HepG2 (cell line): ENCODE data around the gene GSTM2. TPM values are rescaled to one million over a fixed set of nuclear protein-coding genes. Genes with fewer than 3 reads are reported as not detected.

Experiments
- ATAC-seq: fragments of 200-7000 bp; cut with Tn5 transposase; 3 replicates; pipeline ENCODE4 v1.9.1; 2020; ENCODE audit warnings: mild to moderate bottlenecking, moderate library complexity
- BruUV-seq: library from RNA; stranded (reverse); fragments of 400-500 nt; replicated peaks from 2 replicates; lab custom pipeline; 2021; lab: Mats Ljungman, UMichigan
- CTCF ChIA-PET: fragments of 300-600 bp; formaldehyde crosslinking; extraction: SDS; loops from one replicate; lab custom pipeline; 2021; ENCODE audit warnings: low total read pairs, inconsistent platforms, low intra/inter-chr PET ratio; lab: Yijun Ruan, JAX
- POLR2A ChIA-PET: fragments of 350-600 bp; sonication (Branson Sonifier 250); formaldehyde crosslinking; loops from one replicate; lab custom pipeline; 2020; ENCODE audit warnings: antibody characterized with exemption, inconsistent platforms; lab: Yijun Ruan, JAX
- DNase-seq: peaks from one replicate; pipeline ENCODE4 v3.0.0-alpha.2; 2015; ENCODE audit warnings: low spot score
- FAIRE-seq: peaks from 3 replicates; lab custom pipeline; 2011; peaks lifted over from hg19 to GRCh38; lab: Jason Lieb, UNC
- H2AFZ ChIP-seq: one replicate; pipeline ENCODE4 v1.6.1; 2011; ENCODE audit warnings: low read length, inconsistent platforms
- H3K27ac ChIP-seq: fragments of 300-600 bp; 3 replicates; pipeline ENCODE4 v1.8.0; 2011; ENCODE audit warnings: mixed run types, mild to moderate bottlenecking, mixed read lengths, low read length, inconsistent platforms; ENCODE audit not compliant: insufficient read depth; ENCODE audit errors: extremely low read length
- H3K27me3 ChIP-seq, 2 experiments: fragments of 200-600 bp in 1 of 2; 2 replicates in 1 of 2; 3 replicates in 1 of 2; pipeline versions ENCODE4 v1.6.0 to v1.8.0; 2011; ENCODE audit warnings: low read length in 2 of 2, mild to moderate bottlenecking in 2 of 2, moderate library complexity in 2 of 2, inconsistent platforms in 1 of 2; ENCODE audit not compliant: insufficient read depth in 2 of 2, control insufficient read depth in 1 of 2
- H3K36me3 ChIP-seq, 2 experiments: fragments of 200-600 bp in 1 of 2; replicated peaks in 1 of 2; 2 replicates in 1 of 2; 3 replicates in 1 of 2; pipeline versions ENCODE4 v1.5.1 to v1.8.0; 2011; ENCODE audit warnings: low read length in 2 of 2, inconsistent platforms in 1 of 2; ENCODE audit not compliant: insufficient read depth in 2 of 2, control insufficient read depth in 1 of 2
- H3K4me1 ChIP-seq: 2 replicates; pipeline ENCODE4 v1.5.1; 2012; ENCODE audit warnings: low read length, inconsistent platforms; ENCODE audit not compliant: insufficient read depth
- H3K4me2 ChIP-seq: 2 replicates; pipeline ENCODE4 v1.6.0; 2011; ENCODE audit warnings: low read depth, low read length, inconsistent platforms
- H3K4me3 ChIP-seq, 3 experiments: fragments of 200-600 bp in 1 of 3; sonication (generic), shearing (Covaris generic) in 1 of 3; replicated peaks in 1 of 3; 2 replicates each; pipeline ENCODE4 v1.5.1; 2011 to 2016; ENCODE audit warnings: low read length in 3 of 3, inconsistent platforms in 2 of 3, low read depth in 2 of 3, mild to moderate bottlenecking in 2 of 3, control low read depth in 1 of 3, mixed read lengths in 1 of 3; ENCODE audit not compliant: insufficient read depth in 1 of 3
- H3K79me2 ChIP-seq: one replicate; pipeline ENCODE4 v1.6.1; 2011; ENCODE audit warnings: low read length, inconsistent platforms; ENCODE audit not compliant: insufficient read depth
- H3K9ac ChIP-seq: 2 replicates; pipeline ENCODE4 v1.6.0; 2011; ENCODE audit warnings: mild to moderate bottlenecking, low read depth, low read length, inconsistent platforms; ENCODE audit not compliant: insufficient read depth
- H3K9me3 ChIP-seq: 2 replicates; pipeline ENCODE4 v1.5.1; 2012; ENCODE audit warnings: mild to moderate bottlenecking, low read length
- H4K20me1 ChIP-seq: 2 replicates; pipeline ENCODE4 v1.6.0; 2011; ENCODE audit warnings: inconsistent platforms, mild to moderate bottlenecking, low read length, moderate library complexity; ENCODE audit not compliant: insufficient read depth
- JARID2 ChIP-seq: sonication (generic); formaldehyde crosslinking; IDR thresholded peaks from 2 replicates; pipeline ENCODE4 v1.8.1; 2023; ENCODE audit warnings: missing genetic modification reagents, inconsistent platforms; ENCODE audit not compliant: insufficient replicate concordance
- MAFG ChIP-seq: sonication (generic); formaldehyde crosslinking; IDR thresholded peaks from 2 replicates; pipeline ENCODE4 v1.5.1; 2020; ENCODE audit warnings: mild to moderate bottlenecking, missing genetic modification reagents
- MTF2 ChIP-seq: sonication (generic); formaldehyde crosslinking; IDR thresholded peaks from 2 replicates; pipeline ENCODE4 v1.5.0; 2020; ENCODE audit warnings: missing genetic modification reagents, borderline replicate concordance
- NFRKB ChIP-seq: fragments of 450-650 bp; IDR thresholded peaks from 2 replicates; pipeline ENCODE4 v1.6.1; 2017
- RBFOX2 ChIP-seq: fragments of 200-400 bp; formaldehyde crosslinking; IDR thresholded peaks from 2 replicates; pipeline ENCODE4 v1.6.1; 2017; ENCODE audit warnings: low read depth, mild to moderate bottlenecking, low read length
- ZNF225 ChIP-seq: sonication (generic); formaldehyde crosslinking; IDR thresholded peaks from 2 replicates; pipeline ENCODE4 v1.4.0; 2020; ENCODE audit warnings: mild to moderate bottlenecking, missing genetic modification reagents
- ZNF562 ChIP-seq: sonication (generic); formaldehyde crosslinking; IDR thresholded peaks from 2 replicates; pipeline ENCODE4 v1.8.0; 2022; ENCODE audit warnings: missing genetic modification reagents, borderline replicate concordance
- WGBS: methylation state at CpG from one replicate; pipeline ENCODE4 v1.1.6; 2017; ENCODE audit warnings: low lambda C conversion rate; 5-methylcytosine and 5-hydroxymethylcytosine counted together
- in situ Hi-C: cut with HindIII; loops from 2 replicates; pipeline ENCODE4 v1.10.0; 2017; ENCODE audit warnings: low pct_unique_long_range_greater_than_20kb; ENCODE audit not compliant: extremely low pct_ligation_motif_present
- intact Hi-C: fragments of 100-400 bp; cut with micrococcal nuclease; formaldehyde crosslinking; loops from one replicate; pipeline ENCODE4 v1.10.0; 2022; ENCODE audit not compliant: unreplicated experiment
- polyA plus RNA-seq, 8 experiments: library from polyadenylated mRNA; depleted of rRNA in 3 of 8; stranded (reverse) in 7 of 8; unstranded in 1 of 8; fragments of >200 nt; fragmentation: Illumina TruSeq in 4 of 8; extraction: Trizol in 4 of 8; gene quantifications; 2 replicates each; pipeline versions ENCODE4 v1.2.1 to v1.2.3, GENCODE V29; 2011 to 2016; ENCODE audit warnings: low read depth in 4 of 8, missing spikeins in 1 of 8, mixed read lengths in 1 of 8; ENCODE audit not compliant: insufficient read depth in 1 of 8
- total RNA-seq, 5 experiments: library from RNA; depleted of rRNA; stranded (reverse); fragments of >200 nt; fragmentation: Illumina TruSeq; extraction: Trizol; gene quantifications; 2 replicates each; pipeline ENCODE4 v1.2.3, GENCODE V29; 2016; ENCODE audit warnings: low read depth in 1 of 5
- TF ChIP-seq, protein P1 (sequence below): sonication (generic); formaldehyde crosslinking; IDR thresholded peaks from 2 replicates; pipeline ENCODE4 v1.9.0; 2022; ENCODE audit warnings: missing genetic modification reagents, mild to moderate bottlenecking, borderline replicate concordance

GSTM2 gene
- total and polyA plus RNA-seq, 2 of the 13 experiments (the other 11 are each of a cell fraction or from before 2014, with no cell fraction given) = 7.0 to 15.0 TPM

DNA sequence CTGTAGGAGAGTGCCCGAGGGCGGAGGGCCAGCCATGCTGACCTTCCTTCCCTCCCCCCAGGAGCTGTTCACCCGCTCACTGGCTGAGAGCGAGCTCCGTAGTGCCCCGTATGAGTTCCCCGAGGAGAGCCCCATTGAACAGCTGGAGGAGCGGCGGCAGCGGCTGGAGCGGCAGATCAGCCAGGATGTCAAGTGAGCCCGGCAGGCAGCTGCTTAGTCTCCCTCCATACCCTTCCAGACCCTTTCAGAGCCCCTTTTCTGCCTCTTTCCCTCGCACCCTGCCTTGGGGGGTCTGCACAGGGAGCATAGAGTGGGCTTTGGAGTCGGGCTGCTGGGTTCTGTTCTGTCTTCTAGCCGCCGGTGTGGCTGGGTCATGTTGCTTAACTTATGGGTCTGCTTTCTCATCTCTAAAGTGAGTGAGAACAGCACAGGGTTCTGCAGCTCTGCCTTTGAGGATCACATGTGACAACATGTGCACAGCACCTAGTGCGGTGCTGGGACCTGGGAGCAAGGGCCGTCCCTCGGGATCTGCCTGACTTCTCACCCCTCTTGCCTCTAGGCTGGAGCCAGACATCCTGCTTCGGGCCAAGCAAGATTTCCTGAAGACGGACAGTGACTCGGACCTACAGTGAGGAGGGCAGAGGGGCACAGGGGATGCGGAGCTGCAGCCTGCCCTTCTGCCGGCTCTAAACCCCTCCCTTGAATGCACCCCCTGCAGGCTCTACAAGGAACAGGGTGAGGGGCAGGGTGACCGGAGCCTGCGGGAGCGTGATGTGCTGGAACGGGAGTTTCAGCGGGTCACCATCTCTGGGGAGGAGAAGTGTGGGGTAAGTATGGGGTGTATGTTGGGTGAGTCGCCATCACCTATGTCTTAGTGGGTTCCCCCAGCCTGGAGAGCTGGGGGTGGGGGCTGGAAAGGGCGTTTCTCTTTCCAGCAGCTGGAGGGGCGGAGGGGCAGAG, 42.0 kb upstream of the GSTM2 start (continued):
- no peak for TF ChIP-seq JARID2 (CRISPR knock-in tag)
- TF ChIP-seq, protein P1, sequence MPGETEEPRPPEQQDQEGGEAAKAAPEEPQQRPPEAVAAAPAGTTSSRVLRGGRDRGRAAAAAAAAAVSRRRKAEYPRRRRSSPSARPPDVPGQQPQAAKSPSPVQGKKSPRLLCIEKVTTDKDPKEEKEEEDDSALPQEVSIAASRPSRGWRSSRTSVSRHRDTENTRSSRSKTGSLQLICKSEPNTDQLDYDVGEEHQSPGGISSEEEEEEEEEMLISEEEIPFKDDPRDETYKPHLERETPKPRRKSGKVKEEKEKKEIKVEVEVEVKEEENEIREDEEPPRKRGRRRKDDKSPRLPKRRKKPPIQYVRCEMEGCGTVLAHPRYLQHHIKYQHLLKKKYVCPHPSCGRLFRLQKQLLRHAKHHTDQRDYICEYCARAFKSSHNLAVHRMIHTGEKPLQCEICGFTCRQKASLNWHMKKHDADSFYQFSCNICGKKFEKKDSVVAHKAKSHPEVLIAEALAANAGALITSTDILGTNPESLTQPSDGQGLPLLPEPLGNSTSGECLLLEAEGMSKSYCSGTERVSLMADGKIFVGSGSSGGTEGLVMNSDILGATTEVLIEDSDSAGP (CRISPR knock-in tag) = no peak

DNA sequence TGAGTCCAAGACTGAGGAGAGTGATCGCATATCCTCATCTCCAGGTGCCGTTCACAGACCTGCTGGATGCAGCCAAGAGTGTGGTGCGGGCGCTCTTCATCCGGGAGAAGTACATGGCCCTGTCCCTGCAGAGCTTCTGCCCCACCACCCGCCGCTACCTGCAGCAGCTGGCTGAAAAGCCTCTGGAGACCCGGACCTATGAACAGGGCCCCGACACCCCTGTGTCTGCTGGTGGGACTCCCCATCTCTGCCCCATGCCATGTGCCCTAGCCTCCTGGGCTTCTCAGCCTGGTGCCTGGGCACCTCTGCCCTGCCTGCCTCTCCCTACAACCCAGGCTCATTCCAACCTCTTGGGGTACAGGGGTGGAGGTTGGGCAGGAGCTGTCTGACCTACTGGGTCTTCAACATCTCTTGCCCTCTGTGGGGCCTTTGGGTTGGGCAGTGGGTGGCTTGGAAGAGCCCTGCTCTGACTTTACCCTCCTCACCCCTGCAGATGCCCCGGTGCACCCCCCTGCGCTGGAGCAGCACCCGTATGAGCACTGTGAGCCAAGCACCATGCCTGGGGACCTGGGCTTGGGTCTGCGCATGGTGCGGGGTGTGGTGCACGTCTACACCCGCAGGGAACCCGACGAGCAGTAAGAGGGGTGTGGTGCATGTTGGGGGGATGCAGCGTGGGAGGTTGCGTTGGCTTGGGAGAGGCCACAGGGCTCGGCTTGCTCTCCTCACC, 41.0 kb upstream of the GSTM2 start:
- in situ Hi-C loops = no loop called here

More for the DNA sequence above, 41.0 kb upstream of the GSTM2 start:
- Histone ChIP-seq H3K4me3 (no peak overlapping the region), H3K36me3 (peaks cover 45 to 69% of the 10 kb centered on the region in 2 experiments), H2AFZ (no peak overlapping the region), H3K79me2 (peaks cover 31% of the 10 kb centered on the region), H3K9ac (no peak overlapping the region), H3K4me2 (no peak overlapping the region), H3K27ac (no peak overlapping the region), H3K4me1 (peaks cover 18% of the 10 kb centered on the region), H4K20me1 (peaks cover 30% of the 10 kb centered on the region), H3K9me3 (no peaks in the 10 kb centered on the region), H3K27me3 (no peaks in the 10 kb centered on the region)
- TF ChIP-seq ZNF562 (CRISPR knock-in tag) (no peak), RBFOX2 (0 out of 2 replicates have a peak, but pooled peaks have one; percentile 37), MTF2 (CRISPR knock-in tag) (no peak), NFRKB (no peak), ZNF225 (CRISPR knock-in tag) (no peak), MAFG (CRISPR knock-in tag) (no peak)
- ChIA-PET CTCF (no interaction called here), POLR2A (no interaction called here)
- FAIRE-seq (no peak), DNase-seq (no peak), ATAC-seq (no peak)
- 100% methylated on average over 7 of the region's 21 CpGs for WGBS
- BruUV-seq = no TSS peak
- intact Hi-C loops = no loop called here
